ENCODE measurements around the gene ARHGAP24. TPM values are rescaled to one million over a fixed set of nuclear protein-coding genes. Genes with fewer than 3 reads are reported as not detected.
A peak's percentile ranks its signal among the peaks of the same experiment; 100 is the strongest.

Gene ARHGAP24
- total and polyA plus RNA-seq, 9 donors: 6.6 to 16.7 (median 10.0) TPM

DNA sequence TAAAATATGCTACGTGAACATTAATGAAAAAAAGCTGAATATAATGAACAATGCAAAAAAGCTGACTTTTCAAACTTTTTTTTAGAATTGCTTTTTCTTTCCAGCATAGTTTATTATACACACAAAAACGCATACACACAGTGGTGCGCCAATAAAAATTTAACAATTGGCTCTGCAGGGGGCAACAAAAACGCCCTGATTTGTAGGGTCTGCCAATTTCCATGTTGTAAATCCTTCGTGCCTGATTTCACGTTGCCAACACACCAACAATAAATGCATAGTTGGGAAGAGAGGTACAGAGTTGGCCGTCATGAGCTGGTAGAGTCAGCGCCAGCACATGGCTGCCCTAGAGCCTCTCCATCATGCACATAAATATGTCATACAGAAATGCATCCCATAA is 551.8 kb downstream of the ARHGAP24 start:
- WGBS, 3 donors: 65 to 74% (median 68%) methylated on average over 8 of the region's 8 CpGs
- Histone ChIP-seq H3K4me3 (no peak overlapping the region), H3K4me1 (ENCODE audit: insufficient read depth) (no peaks in the 10 kb centered on the region), H3K27ac (no peak overlapping the region), H3K9me3 (no peaks in the 10 kb centered on the region), H3K27me3 (no peaks in the 10 kb centered on the region), H3K36me3 (no peaks in the 10 kb centered on the region)
- DNase-seq: no peak
- no peak for TF ChIP-seq POLR2A (IDR thresholded peaks at IDR 0.05)
- TF ChIP-seq, protein P1, sequence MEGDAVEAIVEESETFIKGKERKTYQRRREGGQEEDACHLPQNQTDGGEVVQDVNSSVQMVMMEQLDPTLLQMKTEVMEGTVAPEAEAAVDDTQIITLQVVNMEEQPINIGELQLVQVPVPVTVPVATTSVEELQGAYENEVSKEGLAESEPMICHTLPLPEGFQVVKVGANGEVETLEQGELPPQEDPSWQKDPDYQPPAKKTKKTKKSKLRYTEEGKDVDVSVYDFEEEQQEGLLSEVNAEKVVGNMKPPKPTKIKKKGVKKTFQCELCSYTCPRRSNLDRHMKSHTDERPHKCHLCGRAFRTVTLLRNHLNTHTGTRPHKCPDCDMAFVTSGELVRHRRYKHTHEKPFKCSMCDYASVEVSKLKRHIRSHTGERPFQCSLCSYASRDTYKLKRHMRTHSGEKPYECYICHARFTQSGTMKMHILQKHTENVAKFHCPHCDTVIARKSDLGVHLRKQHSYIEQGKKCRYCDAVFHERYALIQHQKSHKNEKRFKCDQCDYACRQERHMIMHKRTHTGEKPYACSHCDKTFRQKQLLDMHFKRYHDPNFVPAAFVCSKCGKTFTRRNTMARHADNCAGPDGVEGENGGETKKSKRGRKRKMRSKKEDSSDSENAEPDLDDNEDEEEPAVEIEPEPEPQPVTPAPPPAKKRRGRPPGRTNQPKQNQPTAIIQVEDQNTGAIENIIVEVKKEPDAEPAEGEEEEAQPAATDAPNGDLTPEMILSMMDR (IDR thresholded peaks at IDR 0.05): no peak
- no peak for TF ChIP-seq EP300 (IDR thresholded peaks at IDR 0.05)
- intact Hi-C loops (cut with DNase I): no loop called here

DNA sequence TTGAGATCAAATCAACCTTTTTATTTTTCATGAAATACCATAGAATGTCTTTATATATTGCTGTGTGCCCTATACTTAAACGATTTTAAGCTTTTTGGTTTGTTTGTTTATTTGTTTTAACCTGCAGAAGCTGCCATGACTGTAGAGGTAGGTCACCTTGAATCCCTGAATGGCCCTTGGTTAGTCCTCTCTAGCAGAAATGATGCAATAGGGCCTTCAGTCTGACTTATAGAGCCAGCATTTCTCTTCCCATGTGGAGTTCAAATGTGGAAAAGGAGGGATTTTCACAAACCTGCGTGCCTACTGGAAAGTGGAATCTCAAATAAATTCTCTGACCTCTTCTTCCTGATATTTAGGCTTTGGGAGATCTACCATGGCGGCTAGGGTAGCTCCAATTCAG is 557.0 kb downstream of the ARHGAP24 start:
- Histone ChIP-seq H3K36me3 (no peaks in the 10 kb centered on the region), H3K27me3 (no peaks in the 10 kb centered on the region), H3K4me1 (ENCODE audit: insufficient read depth) (no peaks in the 10 kb centered on the region), H3K27ac (no peak overlapping the region), H3K9me3 (no peaks in the 10 kb centered on the region), H3K4me3 (no peak overlapping the region)
- 91 to 97% (median 93%) methylated on average over 3 of the region's 3 CpGs for WGBS, 3 donors
- intact Hi-C loops (cut with DNase I): no loop called here
- no peak for DNase-seq
- TF ChIP-seq POLR2A (IDR thresholded peaks at IDR 0.05) (no peak), EP300 (IDR thresholded peaks at IDR 0.05) (no peak)
- TF ChIP-seq, protein P1 (IDR thresholded peaks at IDR 0.05): no peak

DNA sequence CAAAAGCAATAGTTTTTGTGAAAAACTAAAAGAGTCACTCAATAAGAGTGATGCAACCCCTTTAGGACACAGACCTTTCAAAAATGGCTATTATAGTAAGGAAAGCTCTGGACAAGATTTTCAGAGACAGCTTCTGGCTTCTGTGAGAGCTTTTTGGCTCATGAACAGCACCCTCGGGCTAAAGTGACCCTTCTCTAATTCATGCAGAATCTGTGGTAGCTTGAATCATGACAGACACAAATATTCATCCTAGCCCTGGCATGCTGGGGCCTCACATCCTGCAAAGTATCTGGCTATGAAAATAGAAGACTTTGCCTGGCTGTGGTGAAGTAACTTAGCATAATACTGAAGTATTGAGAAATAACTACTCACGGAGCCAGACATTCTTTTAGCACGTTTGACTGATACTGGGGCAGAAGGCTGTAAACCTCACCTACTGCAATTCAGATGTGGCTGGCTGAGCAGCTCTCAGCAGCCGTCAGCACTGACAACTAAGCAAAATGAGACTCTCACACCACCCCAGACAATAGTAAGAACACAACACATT is 557.6 kb downstream of the ARHGAP24 start:
- Histone ChIP-seq H3K4me3 (no peak overlapping the region), H3K4me1 (ENCODE audit: insufficient read depth) (no peaks in the 10 kb centered on the region), H3K27me3 (no peaks in the 10 kb centered on the region), H3K36me3 (no peaks in the 10 kb centered on the region), H3K9me3 (no peaks in the 10 kb centered on the region), H3K27ac (no peak overlapping the region)
- no peak for TF ChIP-seq POLR2A (IDR thresholded peaks at IDR 0.05)
- no peak for TF ChIP-seq EP300 (IDR thresholded peaks at IDR 0.05)
- TF ChIP-seq, protein P1 (IDR thresholded peaks at IDR 0.05): no peak
- DNase-seq: no peak
- intact Hi-C loops (cut with DNase I): no loop called here
- 20 to 40% (median 22%) methylated on average over 4 of the region's 4 CpGs for WGBS, 3 donors

DNA sequence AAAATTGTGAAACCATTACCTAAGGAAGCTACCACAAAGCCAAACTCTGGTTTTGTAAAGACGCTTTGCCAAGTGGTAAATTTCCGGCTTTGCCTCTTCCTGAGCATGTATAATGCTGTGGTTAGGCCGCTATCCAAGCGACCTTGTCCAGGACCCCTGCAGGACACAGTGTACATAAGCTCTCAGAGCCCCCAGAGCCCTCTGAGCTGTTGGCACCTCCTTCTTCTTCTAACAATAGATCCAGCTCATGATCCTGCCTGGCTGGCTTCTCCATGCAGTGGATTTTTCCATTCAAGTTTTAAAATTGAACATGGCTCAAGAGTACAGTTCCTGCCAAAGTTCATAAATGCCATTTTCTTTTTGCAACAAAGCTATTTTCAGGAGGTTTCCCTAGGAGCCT is 558.2 kb downstream of the ARHGAP24 start:
- no peak overlapping the region for H3K27ac ChIP-seq
- DNase-seq: peak in 3 of 5 donors; percentile 22 to 59 (median 27)
- no peaks in the 10 kb centered on the region for H3K9me3 ChIP-seq
- no peaks in the 10 kb centered on the region for H3K4me1 ChIP-seq (ENCODE audit: insufficient read depth)
- no peaks in the 10 kb centered on the region for H3K36me3 ChIP-seq
- no peak overlapping the region for H3K4me3 ChIP-seq
- intact Hi-C loops (cut with DNase I): no loop called here
- WGBS, 3 donors: 44 to 57% (median 45%) methylated on average over 4 of the region's 4 CpGs
- no peaks in the 10 kb centered on the region for H3K27me3 ChIP-seq
- no peak for TF ChIP-seq EP300 (IDR thresholded peaks at IDR 0.05)
- TF ChIP-seq POLR2A (IDR thresholded peaks at IDR 0.05): no peak
- TF ChIP-seq, protein P1 (IDR thresholded peaks at IDR 0.05): no peak

Data from ovary (tissue), 9 donors.